ENCODE measurements around the gene TNRC6C.

TNRC6C gene

DNA sequence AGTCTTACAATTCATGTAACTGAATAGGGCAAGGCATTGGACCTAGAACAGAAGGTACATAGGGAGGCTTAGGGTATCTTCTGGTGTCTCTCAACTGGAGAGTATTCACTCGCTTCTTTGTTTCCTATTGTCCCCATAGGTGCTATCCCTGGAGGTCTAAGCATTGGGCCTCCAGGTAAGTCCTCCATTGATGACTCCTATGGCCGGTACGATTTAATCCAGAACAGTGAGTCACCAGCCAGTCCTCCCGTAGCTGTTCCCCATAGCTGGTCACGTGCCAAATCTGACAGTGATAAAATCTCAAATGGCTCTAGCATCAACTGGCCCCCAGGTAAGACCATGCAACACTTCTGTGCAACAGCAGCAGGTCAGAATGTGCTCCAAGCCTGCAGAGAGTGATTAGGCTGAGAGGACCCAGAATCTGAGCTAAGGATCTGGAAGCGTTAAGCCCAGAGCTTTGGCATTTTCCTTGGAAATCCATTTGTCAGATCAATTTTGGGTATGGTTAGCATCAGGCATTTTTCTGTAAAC lies 134.4 kb downstream of the TNRC6C start:
- DNase-seq: no peak

DNA sequence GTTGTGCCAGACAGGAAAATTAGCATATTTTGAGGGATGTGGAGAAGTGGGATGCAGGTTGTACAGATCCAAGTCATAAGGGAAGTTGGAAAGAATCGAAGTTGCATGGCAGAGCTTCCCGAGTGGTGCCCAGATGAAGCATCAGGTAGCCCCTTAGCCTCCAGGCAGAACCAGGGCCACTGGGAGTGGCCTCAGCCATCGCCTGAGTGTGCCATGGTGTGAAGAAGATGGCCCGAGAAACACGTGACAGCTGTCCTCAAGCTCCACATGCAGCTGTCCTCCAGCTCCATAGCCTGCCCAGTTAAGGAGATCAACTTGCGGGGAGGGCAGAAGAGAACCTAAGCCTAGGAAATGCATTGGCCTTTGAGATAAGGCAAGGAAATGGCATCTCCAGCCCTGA lies 136.5 kb downstream of the TNRC6C start:
- DNase-seq: no peak

DNA sequence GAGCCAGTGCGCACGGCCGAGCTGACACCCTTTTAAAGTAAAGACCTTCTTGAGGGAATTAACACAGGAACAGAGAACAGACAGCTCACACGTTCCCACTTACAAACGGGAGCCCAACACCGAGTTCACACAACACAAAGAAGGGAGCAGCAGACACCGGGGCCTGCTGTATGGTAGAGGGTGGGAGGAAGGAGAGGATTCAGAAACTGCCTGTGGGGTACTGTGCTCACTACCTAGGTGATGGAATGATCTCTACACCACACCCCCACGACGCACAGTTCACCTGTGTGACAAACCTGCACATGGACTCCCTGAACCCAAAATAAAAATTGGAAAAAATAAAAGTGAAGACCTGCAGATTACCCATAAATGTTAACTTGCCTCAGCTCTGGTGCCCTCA lies 137.6 kb downstream of the TNRC6C start:
- no peak for DNase-seq

DNA sequence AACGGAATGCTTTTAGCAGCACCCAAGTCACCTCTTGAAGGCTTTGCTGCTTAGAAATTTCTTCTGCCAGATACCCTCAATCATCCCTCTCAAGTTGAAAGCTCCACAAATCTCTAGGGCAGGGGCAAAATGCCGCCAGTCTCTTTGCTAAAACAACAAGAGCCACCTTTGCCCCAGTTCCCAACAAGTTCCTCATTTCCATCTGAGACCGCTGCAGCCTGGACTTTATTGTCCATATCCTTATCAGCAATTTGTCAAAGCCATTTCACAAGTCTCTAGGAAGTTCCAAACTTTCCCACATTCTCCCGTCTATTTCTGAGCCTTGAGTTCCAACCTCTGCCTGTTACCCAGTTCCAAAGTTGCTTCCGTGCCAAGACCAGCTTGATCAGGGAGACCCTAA lies 142.6 kb downstream of the TNRC6C start:
- DNase-seq: no peak

DNA sequence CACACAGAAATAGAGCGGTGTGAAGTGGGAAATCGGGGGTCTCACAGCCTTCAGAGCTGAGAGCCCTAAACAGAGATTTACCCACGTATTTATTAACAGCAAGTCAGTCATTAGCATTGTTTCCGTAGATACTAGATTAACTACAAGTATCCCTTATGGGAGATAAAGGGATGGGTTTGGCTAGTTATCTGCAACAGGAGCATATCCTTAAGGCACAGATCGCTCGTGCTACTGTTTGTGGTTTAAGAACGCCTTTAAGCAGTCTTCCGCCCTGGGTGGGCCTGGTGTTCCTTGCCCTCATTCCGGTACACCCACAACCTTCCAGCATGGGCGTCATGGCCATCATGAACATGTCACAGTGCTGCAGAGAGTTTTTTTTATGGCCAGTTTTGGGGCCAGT lies 143.0 kb downstream of the TNRC6C start:
- no peak for DNase-seq

DNA sequence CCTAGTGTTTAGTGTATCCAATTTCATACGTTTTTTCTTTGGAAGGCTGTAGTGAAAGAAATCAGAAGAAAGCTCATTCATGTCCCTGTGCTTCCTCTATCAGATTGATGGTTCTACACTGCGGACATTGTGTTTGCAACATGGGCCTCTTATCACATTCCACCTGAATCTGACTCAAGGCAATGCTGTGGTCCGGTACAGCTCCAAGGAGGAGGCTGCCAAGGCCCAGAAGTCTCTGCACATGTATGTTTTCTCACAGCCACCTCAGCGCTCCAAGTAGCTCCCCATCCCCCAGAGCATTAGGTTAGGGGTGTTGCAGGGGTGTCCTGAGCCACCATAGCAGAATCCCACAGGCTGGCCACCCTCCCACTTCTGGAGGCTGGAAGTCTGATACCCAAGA lies 144.8 kb downstream of the TNRC6C start:
- DNase-seq: no peak

DNA sequence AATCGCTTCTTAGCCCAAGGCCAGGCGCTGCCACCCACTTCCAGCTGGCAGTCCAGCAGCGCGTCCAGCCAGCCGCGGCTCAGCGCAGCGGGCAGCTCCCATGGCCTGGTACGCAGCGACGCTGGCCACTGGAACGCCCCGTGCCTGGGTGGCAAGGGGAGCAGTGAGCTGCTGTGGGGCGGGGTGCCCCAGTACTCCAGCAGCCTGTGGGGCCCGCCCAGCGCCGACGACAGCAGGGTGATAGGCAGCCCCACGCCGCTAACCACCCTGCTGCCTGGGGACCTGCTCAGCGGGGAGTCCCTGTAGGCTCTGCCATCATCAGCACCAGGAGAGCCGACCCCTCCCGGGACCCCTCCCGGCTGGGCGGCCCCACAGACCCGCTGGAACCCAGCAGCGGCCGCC lies 146.0 kb downstream of the TNRC6C start:
- DNase-seq: no peak

DNA sequence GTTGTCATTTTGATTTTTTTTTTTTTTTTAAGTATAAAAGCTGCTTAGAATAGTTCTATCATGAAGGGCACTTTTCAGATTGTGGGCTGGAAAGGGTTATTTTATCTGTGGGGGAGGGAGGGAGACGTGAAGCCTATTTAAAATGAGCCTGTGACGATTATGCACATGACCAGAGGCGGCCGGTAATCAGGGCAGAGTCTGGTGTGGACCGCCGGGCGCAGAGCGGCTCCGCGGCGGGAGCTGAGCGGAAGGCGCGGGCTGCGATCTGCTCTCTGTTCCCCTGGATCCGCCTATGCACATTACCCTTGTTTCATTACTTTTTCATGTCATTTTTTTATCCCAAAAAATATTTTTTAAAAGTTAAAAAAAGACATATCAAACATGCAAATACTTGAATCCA lies 146.6 kb downstream of the TNRC6C start:
- DNase-seq: no peak

DNA sequence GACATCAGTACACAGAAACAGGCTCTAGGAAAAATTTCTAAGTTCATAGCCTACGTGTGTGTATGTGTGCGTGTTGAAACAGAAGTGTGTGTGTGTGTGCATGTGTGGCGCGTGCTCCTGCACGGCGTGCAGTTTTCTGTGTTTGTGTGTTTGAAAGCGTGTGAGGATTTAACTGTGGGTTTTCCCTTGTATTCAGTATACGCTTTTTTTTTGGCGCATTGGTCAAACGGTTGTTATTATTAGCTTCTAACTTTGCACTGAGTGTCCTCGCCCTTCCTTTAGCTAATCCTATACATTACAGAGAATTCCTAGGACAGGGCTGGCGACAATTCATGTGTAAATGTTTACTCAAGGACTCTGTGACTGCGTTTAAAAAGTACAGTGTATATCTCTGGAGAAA lies 147.0 kb downstream of the TNRC6C start:
- DNase-seq: no peak

DNA sequence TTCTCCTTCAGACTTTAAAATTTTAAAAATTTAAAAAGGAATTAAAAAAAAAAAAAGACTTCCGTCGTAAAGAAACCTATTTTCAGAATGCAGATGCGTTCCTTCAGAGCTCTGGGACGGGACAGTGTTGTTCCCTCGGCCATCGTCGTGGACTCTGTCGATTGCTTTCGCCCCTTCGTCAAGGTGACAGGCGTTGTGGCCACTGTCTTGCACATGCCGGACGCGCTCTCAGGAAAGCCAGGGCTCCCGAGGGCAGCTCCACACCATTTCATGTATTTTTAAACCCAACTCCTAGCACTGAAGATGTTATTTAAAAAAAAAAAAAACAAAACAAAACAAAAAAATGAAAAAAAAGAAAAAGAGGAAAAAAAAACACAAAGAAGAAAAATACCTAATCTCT lies 147.7 kb downstream of the TNRC6C start:
- no peak for DNase-seq

DNA sequence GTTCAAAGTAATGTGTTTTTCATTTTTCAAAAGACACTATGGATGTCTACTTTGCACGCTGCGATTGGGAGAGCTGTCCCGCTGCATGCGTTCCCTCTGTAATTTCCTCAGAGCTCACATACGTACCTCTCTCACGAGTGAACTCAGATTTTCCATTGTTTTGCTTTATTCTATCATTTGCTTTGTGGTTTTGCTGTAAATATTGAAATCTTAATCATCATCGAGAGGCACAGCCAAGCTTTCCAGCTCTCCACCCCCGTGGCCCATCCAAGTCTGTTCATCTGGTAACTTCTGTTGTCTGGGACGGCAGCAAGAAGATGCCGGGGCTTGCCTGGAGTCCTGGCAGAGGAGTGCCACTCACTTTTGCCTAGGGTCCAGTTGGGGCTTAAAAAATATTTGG lies 149.0 kb downstream of the TNRC6C start:
- DNase-seq: no peak

DNA sequence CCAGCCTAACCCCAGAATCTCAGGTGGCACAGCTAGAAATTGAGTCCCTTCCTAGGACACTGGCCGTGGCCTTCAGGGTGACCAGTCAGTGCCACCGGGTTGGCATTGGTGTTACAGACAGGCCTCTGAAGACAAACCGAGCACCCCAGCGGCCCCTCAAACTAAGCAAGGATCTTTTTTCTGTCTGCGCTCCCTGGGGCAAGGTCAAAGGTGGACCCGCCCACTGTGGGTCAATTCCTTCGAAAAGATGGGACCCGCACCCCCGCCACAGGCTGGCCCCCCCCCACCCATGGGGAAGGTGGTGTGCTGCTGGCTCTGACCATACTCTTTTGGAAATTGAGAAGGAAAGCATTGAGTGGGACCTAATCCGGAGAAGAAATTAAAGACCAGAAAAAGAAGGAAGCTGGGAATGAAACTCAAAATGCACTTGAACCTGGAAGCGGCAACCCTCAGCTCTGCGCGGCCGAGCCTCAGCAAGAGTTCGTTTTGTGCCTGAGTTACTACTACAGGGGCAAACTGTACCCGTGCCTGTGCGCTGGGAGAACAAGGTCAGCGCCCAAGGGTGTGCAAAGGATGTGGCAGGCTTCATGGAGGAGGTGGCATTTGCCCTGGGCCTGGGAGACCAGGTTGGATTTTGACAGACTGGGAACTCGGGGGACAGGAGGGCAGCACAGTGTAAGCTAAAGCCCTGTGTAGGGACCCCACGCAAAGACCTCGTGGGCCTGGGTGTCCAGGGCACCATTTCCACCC lies 149.6 kb downstream of the TNRC6C start:
- DNase-seq: no peak

DNA sequence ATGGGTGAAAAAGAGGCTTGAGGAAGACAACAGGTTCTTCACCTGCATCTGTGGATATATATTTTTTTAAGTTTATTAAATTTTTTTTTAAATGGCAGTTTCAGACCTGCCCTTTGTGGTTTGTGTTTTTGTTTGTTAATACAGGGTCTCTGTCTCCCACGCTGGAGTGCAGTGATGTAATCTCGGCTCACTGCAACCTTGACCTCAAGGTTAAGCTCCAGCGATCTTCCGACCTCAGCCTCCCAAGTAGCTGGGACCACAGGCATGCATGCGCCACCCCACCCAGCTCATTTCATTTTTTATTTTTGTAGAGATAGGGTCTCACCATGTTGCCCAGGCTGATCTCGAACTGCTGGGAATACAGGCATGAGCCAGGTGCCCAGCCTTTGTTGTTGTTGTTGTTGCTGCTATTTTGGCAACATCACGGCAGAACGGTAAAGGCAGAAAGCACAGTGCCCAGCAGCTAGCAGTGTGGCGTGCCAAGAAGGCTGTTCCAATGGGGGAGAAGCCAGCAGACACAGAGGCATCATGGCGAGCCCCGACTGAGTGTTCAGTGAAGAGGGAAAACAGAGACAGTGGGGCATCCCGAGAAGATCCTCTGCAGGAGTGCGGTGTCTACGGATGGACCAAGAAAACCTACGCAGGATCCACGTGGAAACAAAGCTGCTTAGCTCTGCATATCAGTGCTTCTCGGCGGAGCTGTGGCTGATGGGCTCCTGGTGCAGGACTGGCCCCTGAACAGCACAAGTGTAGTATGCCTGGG lies 150.4 kb downstream of the TNRC6C start:
- no peak for DNase-seq

DNA sequence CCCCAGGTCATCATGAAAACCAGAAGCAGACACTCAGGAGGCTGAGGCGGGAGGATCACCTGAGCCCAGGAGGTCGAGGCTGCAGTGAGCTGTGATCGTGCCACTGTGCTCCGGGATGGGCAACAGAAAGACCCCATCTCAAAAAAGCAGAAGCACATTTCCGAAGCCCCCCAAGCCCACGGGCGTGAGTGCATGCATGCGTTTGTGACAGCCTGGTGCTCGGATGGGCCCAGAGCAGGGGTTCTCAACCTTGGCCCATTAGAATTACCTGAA lies 150.9 kb downstream of the TNRC6C start:
- no peak for DNase-seq

DNA sequence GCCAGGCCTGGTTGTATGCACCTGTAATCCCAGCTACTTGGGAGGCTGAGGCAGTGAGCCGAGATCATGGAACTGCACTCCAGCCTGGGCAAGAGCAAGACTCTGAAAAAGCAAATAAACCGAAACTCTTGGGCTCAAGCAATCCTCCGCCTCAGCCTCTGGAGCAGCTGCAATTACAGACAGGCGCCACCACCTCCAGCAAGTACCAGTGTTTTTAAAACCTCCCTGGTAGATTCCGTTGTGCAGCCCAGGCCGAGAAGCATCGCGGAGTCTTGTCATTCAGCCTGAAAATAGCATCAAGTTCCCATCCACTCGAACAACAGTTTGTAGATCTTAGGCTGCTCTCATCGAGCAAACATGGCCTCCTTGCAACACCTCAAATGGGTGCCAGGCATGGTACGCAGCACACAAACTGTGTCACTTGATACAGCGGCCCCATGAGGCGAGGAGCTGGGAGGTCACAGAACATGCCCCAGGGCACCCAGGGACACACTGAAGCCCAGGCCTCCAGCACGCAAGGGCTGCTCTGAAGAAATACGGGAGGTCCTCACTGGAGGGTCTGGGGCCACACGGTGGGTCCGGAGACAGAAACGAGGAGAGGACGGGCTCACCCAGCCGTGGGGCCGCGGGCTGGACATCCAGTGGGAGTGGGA lies 152.0 kb downstream of the TNRC6C start:
- DNase-seq: no peak

DNA sequence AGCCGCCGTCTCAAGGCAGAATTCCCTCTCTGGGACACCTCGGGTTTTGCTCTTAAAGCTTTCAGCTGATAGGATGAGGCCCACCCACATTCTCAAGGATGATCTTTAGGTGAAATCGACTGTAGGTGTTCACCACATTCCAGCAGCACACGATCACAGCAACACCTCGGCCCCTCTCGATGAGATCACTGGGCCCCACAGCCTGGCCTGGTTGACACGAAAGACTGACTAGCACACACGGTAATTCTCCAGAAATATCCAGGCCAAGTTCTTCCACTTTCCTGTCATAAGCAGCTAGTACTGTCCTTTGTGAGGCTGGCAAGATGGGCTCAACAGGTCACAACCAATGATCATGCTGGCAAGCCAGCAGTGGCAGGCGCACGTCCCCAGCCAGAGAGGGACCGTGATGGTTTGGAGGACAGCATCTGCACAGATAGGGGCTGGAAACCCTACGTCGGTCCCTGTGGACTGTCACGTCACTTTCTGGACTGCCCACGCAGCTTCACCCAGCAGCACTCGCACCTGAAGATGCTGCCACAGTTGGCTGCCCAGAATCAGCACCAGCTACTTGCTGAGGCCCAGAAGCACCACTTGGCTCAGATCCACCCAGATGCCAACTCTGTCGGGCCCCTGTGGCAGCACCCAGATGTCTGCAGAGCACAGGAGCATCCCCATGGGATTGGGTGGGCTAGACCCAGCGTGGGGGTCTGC lies 152.7 kb downstream of the TNRC6C start:
- no peak for DNase-seq

DNA sequence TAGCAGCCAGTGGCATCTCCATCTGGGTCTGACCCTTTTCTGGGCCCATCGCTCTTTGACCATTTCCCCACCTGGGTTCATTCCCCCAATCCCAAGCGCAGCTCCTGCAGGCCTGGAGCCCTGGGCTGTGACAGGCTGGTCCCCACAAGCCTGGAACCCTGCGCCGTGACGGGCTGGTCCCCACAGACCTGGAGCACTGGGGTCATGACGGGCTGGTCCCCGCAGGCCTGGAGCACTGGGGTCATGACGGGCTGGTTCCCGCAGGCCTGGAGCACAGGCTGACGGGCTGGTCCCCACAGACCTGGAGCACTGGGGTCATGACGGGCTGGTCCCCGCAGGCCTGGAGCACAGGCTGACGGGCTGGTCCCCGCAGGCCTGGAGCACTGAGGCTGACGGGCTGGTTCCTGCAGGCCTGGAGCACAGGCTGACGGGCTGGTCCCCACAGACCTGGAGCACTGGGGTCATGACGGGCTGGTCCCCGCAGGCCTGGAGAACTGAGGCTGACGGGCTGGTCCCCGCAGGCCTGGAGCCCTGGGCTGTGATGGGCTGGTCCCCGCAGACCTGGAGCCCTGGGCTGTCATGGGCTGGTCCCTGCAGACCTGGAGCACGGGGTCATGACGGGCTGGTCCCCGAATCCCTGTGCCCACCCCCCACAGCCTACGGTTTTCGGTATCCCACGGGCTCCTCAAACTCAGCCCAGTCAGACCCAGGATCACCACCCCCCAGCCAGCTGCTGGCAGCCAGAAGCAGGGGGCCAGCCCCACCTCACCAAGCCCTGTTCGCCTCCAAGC lies 153.4 kb downstream of the TNRC6C start:
- DNase-seq: no peak

DNA sequence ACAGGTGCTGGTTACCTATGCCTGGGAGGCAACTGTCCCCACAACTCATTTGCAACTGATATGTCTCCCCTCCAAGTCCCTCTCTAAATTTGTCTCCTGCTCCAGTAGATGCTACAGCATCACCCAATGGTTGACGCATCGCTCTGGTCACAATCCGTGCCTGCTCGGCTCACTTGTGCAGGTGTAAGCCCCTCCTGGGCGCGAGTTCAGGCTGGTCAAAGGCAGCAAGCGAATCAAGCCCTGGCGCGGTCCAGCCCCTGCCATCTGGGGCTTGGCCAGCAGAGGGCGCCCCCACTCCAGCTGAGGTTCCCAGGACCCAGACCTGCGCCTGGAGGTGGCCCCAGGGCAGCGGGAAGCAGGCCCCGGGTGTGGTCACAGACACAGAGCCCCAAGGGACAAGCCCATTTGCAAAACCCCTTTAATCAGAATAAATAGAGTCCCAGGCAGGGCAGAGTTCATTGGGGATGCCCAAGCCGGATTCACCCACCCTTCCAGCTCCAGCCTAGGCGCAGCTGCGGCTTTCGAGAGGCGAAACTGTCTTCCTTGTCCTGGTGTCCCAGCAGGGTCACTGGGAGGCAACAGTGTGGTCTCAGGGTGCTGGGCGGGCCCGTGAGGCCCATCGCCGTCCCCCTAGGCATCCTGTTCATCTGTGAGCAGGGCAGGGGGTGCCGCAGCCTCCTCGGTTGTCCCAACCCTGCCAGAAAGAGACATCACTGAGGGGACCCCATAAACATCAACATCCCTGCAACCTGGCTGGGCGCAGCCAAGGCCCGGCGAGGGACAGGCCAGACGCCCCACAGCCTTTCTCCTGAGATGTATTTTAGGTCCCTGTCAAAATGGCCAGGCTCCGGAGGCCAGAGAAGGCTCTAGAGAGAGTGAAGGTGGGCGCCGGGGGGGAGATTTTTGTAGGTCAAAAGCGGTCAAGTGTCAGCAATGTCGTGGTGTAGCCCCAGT lies 154.3 kb downstream of the TNRC6C start:
- DNase-seq: peak; percentile 82

DNA sequence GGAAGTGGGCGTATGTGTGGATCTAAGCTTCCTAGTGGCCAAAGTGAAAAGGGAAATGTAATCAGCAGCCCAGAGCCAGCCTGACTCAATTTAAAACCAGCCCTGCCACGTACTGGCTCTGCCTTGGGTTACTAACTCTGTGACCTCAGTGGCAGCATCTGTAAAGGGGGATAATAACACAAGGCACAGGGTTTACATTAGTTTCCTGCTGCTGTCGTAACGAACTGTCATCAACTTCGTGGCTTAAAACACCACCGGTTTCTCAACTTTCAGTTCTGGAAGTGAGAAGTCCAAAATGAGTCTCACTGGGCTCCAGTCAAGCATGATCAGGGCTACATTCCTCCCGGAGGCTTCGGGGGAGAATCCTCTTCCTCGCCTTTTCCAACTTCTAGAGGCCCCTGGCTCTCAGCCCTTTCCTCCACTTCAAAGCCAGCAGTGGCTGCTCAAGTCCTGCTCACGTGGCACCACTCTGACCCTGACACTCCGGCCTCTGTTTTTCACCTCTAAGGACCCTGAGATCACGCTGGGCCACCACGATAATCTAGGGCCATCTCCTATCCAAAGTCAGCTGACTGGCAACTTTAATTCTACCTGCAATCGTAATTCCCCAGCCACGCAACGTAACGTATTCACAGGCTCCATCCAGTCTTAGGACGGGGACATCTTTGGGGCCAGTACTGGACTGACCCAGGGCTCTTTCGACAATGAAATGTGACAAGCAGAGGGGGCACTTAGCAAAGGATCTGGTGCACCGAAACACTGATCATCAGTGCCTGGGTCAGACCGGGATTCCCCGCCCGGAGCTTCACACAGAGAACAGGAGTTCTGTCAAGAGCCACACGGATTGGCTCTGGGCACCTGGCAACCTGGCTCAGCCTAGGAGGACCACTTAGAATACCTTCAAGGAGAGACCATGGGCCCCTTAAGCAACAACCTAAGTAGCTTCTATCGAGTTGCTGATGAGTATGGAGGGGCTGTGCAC lies 155.6 kb downstream of the TNRC6C start:
- DNase-seq: no peak
